GM18498 (cell line): Measurements from ENCODE around the gene ZNF335.
"Not testable (repeated sequence)": the region's sequence is repeated elsewhere in the genome, so short reads cannot be mapped to it uniquely, and the experiment has no call there.

Experiments
- ATAC-seq: cut with Tn5 transposase; IDR thresholded peaks from one replicate; pipeline ENCODE4 v1.9.1; 2021; ENCODE audit warnings: mild to moderate bottlenecking, moderate library complexity; ENCODE audit not compliant: unreplicated experiment

Gene ZNF335

GRCh38 chr20:46004187-46004586 is 32.2 kb upstream of the ZNF335 start:
- no peak for ATAC-seq

DNA sequence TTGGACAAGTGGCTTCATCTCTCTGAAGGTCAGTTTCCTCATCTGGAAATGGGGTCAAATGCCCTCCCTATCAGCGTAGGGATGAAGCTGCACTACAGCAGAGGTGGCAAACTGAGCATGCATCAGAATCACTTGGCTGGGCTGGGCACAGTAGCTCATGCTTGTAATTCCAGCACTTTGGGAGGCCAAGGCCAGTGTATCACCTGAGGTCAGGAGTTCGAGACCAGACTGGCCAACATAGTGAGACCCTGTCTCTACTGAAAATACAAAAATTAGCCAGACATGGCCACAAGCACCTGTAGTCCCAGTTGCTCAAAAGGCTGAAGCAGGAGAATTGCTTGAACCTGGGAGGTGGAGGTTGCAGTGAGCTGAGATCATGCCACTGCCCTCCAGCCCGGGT is 30.0 kb upstream of the ZNF335 start:
- ATAC-seq = no peak

GRCh38 chr20:46001498-46001897 is 29.5 kb upstream of the ZNF335 start:
- no peak for ATAC-seq

- no peak for ATAC-seq
These were observed 28.4 kb upstream of the ZNF335 start for GRCh38 chr20:46000262-46000996.

- ATAC-seq = no peak
These were observed 27.7 kb upstream of the ZNF335 start for GRCh38 chr20:45999557-46000261.

GRCh38 chr20:45998761-45999160 is 26.8 kb upstream of the ZNF335 start:
- no peak for ATAC-seq

DNA sequence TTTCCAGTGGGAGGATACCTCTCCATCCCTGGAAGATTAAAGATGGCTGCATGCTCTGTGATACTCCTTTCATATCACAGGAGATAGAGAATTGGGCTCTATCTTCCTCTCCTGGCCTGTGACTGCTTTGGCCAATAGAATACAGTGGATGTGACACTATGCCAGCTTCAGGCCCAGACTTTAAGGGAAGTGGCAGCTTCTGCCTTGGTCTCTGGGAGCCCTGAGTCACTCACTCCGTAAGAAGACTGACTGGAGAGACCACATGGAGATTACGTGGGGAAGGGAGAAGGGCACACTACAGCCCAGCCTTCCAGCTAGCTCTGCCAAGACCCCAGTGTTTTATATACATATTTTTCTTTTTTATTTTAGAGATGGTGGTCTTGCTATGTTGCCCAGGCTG is 26.3 kb upstream of the ZNF335 start:
- no peak for ATAC-seq

GRCh38 chr20:45997187-45997586 is 25.2 kb upstream of the ZNF335 start:
- no peak for ATAC-seq

DNA sequence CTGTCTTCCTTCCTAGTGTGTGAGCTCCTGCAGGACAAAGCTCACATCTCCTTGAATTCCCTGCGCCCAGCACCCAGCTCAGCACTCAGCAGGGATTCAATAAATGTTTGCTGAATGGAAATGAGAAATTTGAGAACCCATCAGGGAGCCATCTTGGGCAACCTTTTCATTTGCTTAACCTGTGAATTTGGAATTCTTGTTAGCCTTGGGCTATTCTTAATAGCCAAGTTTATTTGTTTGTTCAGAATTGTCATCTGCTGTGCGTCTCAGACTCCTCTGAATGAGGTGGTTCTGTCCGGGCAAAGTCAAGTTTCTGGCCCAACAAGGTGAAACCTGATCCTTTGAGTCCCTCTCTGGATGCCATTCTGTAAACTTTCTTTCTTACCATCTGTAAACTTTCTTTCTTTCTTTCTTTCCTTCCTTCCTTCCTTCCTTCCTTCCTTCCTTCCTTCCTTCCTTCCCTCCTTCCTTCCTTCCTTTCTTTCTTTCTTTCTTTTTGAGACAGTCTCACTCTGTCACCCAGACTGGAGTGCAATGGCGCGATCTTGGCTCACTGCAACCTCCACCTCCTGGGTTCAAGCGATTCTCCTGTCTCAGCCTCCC is 23.6 kb upstream of the ZNF335 start:
- ATAC-seq = not testable (repeated sequence)

- no peak for ATAC-seq
These were observed 22.9 kb upstream of the ZNF335 start for GRCh38 chr20:45994761-45995493.

GRCh38 chr20:45993197-45993951 is 21.4 kb upstream of the ZNF335 start:
- no peak for ATAC-seq

DNA sequence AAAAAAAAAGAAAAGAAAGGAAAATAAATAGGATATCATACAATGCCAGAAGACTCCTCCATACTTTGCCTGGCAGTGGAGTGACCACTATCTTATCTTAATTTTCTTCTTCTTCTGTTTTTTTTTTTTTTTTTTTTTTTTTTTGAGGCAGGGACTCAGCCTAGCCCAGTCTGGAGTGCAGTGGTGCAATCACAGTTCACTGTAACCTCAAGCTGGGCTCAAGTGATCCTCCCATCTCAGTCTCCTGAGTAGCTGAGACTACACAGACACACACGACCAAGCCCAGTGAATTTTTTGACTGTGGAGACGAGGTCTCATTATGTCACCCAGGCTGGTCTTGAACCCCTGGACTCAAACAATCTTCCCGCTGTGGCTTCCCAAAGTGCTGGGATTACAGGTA is 19.6 kb upstream of the ZNF335 start:
- no peak for ATAC-seq

DNA sequence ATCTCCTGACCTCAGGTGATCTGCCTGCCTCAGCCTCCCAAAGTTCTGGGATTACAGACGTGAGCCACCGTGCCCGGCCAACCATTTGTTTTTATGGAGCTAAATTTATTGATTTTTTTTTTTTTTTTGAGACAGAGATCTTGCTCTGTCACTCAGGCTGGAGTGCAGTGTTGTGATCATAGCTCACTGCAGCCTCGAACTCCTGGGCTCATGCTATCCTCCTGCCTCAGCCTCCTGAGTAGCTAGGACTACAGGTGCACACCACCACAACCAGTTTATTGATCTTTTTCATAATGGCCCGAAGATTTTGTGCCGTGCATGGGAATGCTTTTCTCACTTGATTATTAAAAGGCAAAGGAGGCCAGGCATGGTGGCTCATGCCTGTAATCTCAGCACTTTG is 16.8 kb upstream of the ZNF335 start:
- not testable (repeated sequence) for ATAC-seq

- ATAC-seq = peak; percentile 56
These were observed 15.2 kb upstream of the ZNF335 start for GRCh38 chr20:45987108-45987780.

GRCh38 chr20:45985573-45985972 is 13.6 kb upstream of the ZNF335 start:
- no peak for ATAC-seq

GRCh38 chr20:45983279-45983743 is 11.3 kb upstream of the ZNF335 start:
- ATAC-seq = no peak

DNA sequence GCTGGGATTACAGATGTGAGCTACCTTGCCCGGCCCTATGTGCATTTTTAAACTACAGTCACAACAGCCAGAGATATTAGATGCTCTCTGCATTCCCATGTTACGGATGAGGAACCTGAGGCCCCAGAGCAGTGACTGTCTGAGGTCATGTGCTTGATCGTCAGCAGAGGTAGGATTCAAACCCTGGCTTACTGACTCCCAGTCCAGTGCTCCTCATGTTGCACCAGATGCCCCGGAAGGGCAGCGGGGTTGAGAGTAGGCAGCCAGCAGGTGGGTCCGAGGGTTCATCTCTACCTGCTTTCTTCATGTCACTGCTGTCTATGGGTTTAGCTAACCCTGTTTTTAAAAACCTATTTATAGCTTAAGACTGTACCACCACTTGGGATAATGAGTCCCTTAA is 9.3 kb upstream of the ZNF335 start:
- no peak for ATAC-seq

- no peak for ATAC-seq
These were observed 4.1 kb upstream of the ZNF335 start for GRCh38 chr20:45976086-45976485.

DNA sequence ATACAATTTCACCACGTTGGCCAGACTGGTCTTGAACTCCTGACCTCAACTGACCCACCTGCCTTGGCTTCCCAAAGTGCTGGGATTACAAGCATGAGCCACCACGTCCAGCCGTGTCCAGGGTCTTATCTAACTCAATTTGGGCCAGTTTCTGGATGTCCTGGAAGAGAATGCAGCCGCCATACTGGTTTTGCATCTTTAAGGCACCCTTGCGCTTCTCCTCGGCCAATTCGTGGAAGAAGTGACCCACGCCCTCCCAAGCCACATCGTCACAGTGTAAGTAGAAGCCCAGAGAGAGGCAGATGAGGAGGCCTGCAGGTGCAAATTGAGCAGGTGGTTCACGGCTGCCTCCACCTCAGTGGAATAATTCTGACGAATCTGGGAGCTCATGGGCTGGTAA is 3.7 kb upstream of the ZNF335 start:
- no peak for ATAC-seq
